Kidney epithelial cell (primary cell): ENCODE measurements around the gene COX7A2L. TPM values are rescaled to one million over a fixed set of nuclear protein-coding genes. Genes with fewer than 3 reads are reported as not detected.
"Not testable (repeated sequence)": the region's sequence is repeated elsewhere in the genome, so short reads cannot be mapped to it uniquely, and the experiment has no call there.

Experiments used
- DNase-seq: peaks from one replicate; pipeline ENCODE4 v3.0.0-alpha.2; 2010; ENCODE audit warnings: low read depth
- H3K27me3 ChIP-seq: 2 replicates; pipeline ENCODE4 v1.6.0; 2011; ENCODE audit warnings: low read length; ENCODE audit not compliant: control insufficient read depth, insufficient read depth
- H3K36me3 ChIP-seq: 2 replicates; pipeline ENCODE4 v1.5.1; 2011; ENCODE audit warnings: low read length; ENCODE audit not compliant: control insufficient read depth, insufficient read depth
- H3K4me3 ChIP-seq: 2 replicates; pipeline ENCODE4 v1.5.1; 2011; ENCODE audit warnings: low read depth, mild to moderate bottlenecking, control low read depth, low read length
- CTCF ChIP-seq: IDR thresholded peaks from 2 replicates; pipeline ENCODE4 v1.5.1; 2011; ENCODE audit warnings: mild to moderate bottlenecking, moderate library complexity, low read length, control low read depth, inconsistent platforms; ENCODE audit not compliant: insufficient read depth, poor library complexity, severe bottlenecking
- total RNA-seq: library from RNA; depleted of rRNA; stranded (reverse); fragments of >200 nt; gene quantifications from 2 replicates; pipeline ENCODE4 v1.2.3, GENCODE V29; 2015

The COX7A2L gene
- total RNA-seq, 1 donor from 2014 or later = 250 TPM

- Histone ChIP-seq H3K4me3 (no peak overlapping the region), H3K27me3 (no peaks in the 10 kb centered on the region), H3K36me3 (peaks cover 3% of the 10 kb centered on the region)
- no peak for TF ChIP-seq CTCF
- DNase-seq = no peak
Observed at GRCh38 chr2:42337846-42338566, 23.0 kb downstream of the COX7A2L start.

- no peaks in the 10 kb centered on the region for H3K27me3 ChIP-seq
- DNase-seq = no peak
- peaks cover 3% of the 10 kb centered on the region for H3K36me3 ChIP-seq
- no peak overlapping the region for H3K4me3 ChIP-seq
- peak; percentile 5 for TF ChIP-seq CTCF
Observed at GRCh38 chr2:42337356-42337820, 23.6 kb downstream of the COX7A2L start.

- Histone ChIP-seq H3K27me3 (no peaks in the 10 kb centered on the region), H3K4me3 (no peak overlapping the region), H3K36me3 (peaks cover 3% of the 10 kb centered on the region)
- DNase-seq = no peak
- TF ChIP-seq CTCF = no peak
Observed at GRCh38 chr2:42336361-42336965, 24.6 kb downstream of the COX7A2L start.

- no peak for TF ChIP-seq CTCF
- H3K4me3 ChIP-seq = no peak overlapping the region
- peaks cover 3% of the 10 kb centered on the region for H3K36me3 ChIP-seq
- no peak for DNase-seq
- no peaks in the 10 kb centered on the region for H3K27me3 ChIP-seq
Observed at GRCh38 chr2:42335514-42336104, 25.4 kb downstream of the COX7A2L start.

GRCh38 chr2:42334865-42335264 is 26.2 kb downstream of the COX7A2L start:
- H3K27me3 ChIP-seq, H3K4me3 ChIP-seq, DNase-seq, H3K36me3 ChIP-seq: not testable (repeated sequence)

- no peaks in the 10 kb centered on the region for H3K27me3 ChIP-seq
- DNase-seq = no peak
- TF ChIP-seq CTCF = no peak
Observed at GRCh38 chr2:42334220-42334619, 26.8 kb downstream of the COX7A2L start.

More at GRCh38 chr2:42334220-42334619, 26.8 kb downstream of the COX7A2L start:
- Histone ChIP-seq H3K4me3 (no peak overlapping the region), H3K36me3 (peaks cover 3% of the 10 kb centered on the region)
